Fibroblast of skin of left quadriceps (primary cell): ENCODE measurements around the gene FAAP100.

Source experiments
- DNase-seq, 2 experiments: peaks; one replicate each; pipeline ENCODE4 v3.0.0-alpha.2; 2013; ENCODE audit warnings: low read depth in 2 of 2

The FAAP100 gene

GRCh38 chr17:81576621-81577277, 24.6 kb upstream of the FAAP100 start:
- DNase-seq = peak in 1 of 2 experiments; percentile 43

- no peak for DNase-seq
These were observed 23.7 kb upstream of the FAAP100 start for GRCh38 chr17:81575836-81576235.

GRCh38 chr17:81574643-81574956, 22.4 kb upstream of the FAAP100 start:
- DNase-seq = no peak

GRCh38 chr17:81573794-81574642, 21.9 kb upstream of the FAAP100 start:
- no peak for DNase-seq

GRCh38 chr17:81572563-81573168, 20.5 kb upstream of the FAAP100 start:
- peak in 1 of 2 experiments; percentile 41 for DNase-seq

- no peak for DNase-seq
These were observed 18.8 kb upstream of the FAAP100 start for GRCh38 chr17:81570964-81571363.

- DNase-seq = no peak
These were observed 17.9 kb upstream of the FAAP100 start for GRCh38 chr17:81569986-81570514.

- no peak for DNase-seq
These were observed 16.3 kb upstream of the FAAP100 start for GRCh38 chr17:81568416-81568815.

GRCh38 chr17:81567191-81567590, 15.0 kb upstream of the FAAP100 start:
- DNase-seq = no peak

GRCh38 chr17:81566461-81567126, 14.4 kb upstream of the FAAP100 start:
- DNase-seq = peak; percentile 98 to 99

- DNase-seq = no peak
These were observed 13.1 kb upstream of the FAAP100 start for GRCh38 chr17:81565231-81565630.

GRCh38 chr17:81564778-81565177, 12.6 kb upstream of the FAAP100 start:
- DNase-seq = no peak

GRCh38 chr17:81563861-81564586, 11.9 kb upstream of the FAAP100 start:
- DNase-seq = peak in 1 of 2 experiments; percentile 46

GRCh38 chr17:81561494-81561885, 9.3 kb upstream of the FAAP100 start:
- DNase-seq = no peak

GRCh38 chr17:81558941-81559806, 7.0 kb upstream of the FAAP100 start:
- no peak for DNase-seq

- no peak for DNase-seq
These were observed 5.9 kb upstream of the FAAP100 start for GRCh38 chr17:81558115-81558468.

GRCh38 chr17:81557276-81558114, 5.3 kb upstream of the FAAP100 start:
- DNase-seq = no peak

GRCh38 chr17:81556863-81557262, 4.7 kb upstream of the FAAP100 start:
- DNase-seq = no peak

GRCh38 chr17:81556175-81556691, 4.1 kb upstream of the FAAP100 start:
- no peak for DNase-seq
